Measurements from ENCODE around the gene FKBP7. TPM values are rescaled to one million over a fixed set of nuclear protein-coding genes. Genes with fewer than 3 reads are reported as not detected.

Gene FKBP7
- total RNA-seq, 2 experiments from 2014 or later, result 8.3 to 8.5 TPM

DNA sequence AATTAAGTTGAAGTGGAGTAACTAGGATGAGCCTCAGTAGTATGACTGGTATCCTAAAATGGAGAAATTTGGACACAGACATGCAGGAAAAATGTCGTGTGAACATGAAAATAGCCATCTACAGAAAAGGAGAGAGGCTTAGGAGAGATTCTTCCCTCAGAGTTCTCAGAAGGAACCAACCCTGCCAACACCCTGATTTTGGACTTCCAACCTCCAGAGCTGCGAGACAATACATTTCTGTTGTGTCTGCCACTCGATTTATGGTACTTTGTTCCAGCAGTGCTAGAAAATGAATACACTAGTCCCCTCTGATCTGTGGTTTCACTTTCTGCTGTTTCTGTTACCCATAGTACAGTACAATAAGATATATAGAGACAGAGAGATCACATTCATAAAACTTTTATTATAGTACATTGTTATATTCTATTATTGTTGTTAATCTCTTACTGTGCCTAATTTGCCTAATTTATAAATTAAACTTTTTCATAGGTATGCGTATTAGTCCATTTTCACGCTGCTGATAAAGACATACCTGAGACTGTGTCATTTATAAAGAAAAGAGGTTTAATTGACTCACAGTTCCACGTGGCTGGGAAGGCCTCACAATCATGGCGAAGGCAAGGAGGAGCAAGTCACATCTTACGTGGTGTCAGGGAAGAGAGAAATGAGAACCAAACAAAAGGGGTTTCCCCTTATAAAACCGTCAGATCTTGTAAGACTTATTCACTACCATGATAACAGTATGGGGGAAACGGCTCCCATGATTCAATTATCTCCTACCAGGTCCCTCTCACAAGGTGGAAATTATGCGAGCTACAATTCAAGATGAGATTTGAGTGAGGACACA lies 43.1 kb upstream of the FKBP7 start:
- intact Hi-C loops (cut with micrococcal nuclease; ENCODE audit: unreplicated experiment), result no loop called here
- H3K4me2 ChIP-seq (ENCODE audit: low read length), result no peak overlapping the region
- DNase-seq (ENCODE audit: low spot score), result no peak
- no peaks in the 10 kb centered on the region for H4K20me1 ChIP-seq (ENCODE audit: insufficient read depth, low read length)
- H3K9me3 ChIP-seq (ENCODE audit: low read length), result no peaks in the 10 kb centered on the region
- H3K9me2 ChIP-seq (ENCODE audit: insufficient read depth, low read length), result no peaks in the 10 kb centered on the region
- H3K4me1 ChIP-seq (ENCODE audit: insufficient read depth, low read length, poor library complexity, severe bottlenecking), result no peaks in the 10 kb centered on the region
- TF ChIP-seq CTCF (conservative IDR thresholded peaks at IDR 0.05; ENCODE audit: low read length), result no peak
- TF ChIP-seq EZH2phosphoT487 (IDR thresholded peaks at IDR 0.05; ENCODE audit: borderline replicate concordance, low read depth, low read length), result no peak
- H3K79me2 ChIP-seq (ENCODE audit: insufficient read depth, low read depth, low read length), result peaks cover 9% of the 10 kb centered on the region; the same call in 1 of the 2 replicates
- no peak overlapping the region for H3K4me3 ChIP-seq (ENCODE audit: low read depth, low read length, poor library complexity, severe bottlenecking)
- BruUV-seq (replicated peaks), result no TSS peak
- POLR2A ChIA-PET, result interaction anchor here (0.7 kb wide), 1 partner anchor 404 kb away, joined by 7 read pairs; no protein-coding TSS in a partner anchor
- H3K36me3 ChIP-seq (ENCODE audit: insufficient read depth, low read length), result no peaks in the 10 kb centered on the region
- CTCF ChIA-PET (ENCODE audit: unreplicated experiment), result no interaction called here
- no peak overlapping the region for H3K27ac ChIP-seq (ENCODE audit: low read depth, low read length, poor library complexity, severe bottlenecking)
- no peak overlapping the region for H2AFZ ChIP-seq (ENCODE audit: low read length)

GRCh38 chr2:178517496-178517895 lies 39.1 kb upstream of the FKBP7 start:
- CTCF ChIA-PET (ENCODE audit: unreplicated experiment), result no interaction called here
- H3K4me1 ChIP-seq (ENCODE audit: insufficient read depth, low read length, poor library complexity, severe bottlenecking), result no peaks in the 10 kb centered on the region

More at GRCh38 chr2:178517496-178517895, 39.1 kb upstream of the FKBP7 start:
- Histone ChIP-seq H3K36me3 (ENCODE audit: insufficient read depth, low read length) (peaks cover 4% of the 10 kb centered on the region; the same call in 1 of the 2 replicates), H3K79me2 (ENCODE audit: insufficient read depth, low read depth, low read length) (no peaks in the 10 kb centered on the region), H3K4me2 (ENCODE audit: low read length) (no peak overlapping the region), H4K20me1 (ENCODE audit: insufficient read depth, low read length) (no peaks in the 10 kb centered on the region), H3K9me2 (ENCODE audit: insufficient read depth, low read length) (no peaks in the 10 kb centered on the region), H2AFZ (ENCODE audit: low read length) (no peak overlapping the region), H3K9me3 (ENCODE audit: low read length) (no peaks in the 10 kb centered on the region), H3K4me3 (ENCODE audit: low read depth, low read length, poor library complexity, severe bottlenecking) (no peak overlapping the region), H3K27ac (ENCODE audit: low read depth, low read length, poor library complexity, severe bottlenecking) (no peak overlapping the region)
- BruUV-seq (replicated peaks), result no TSS peak
- POLR2A ChIA-PET, result interaction anchor here (1.5 to 1.6 kb wide), 2 partner anchors 9 to 11 kb away, joined by 5 to 6 read pairs; no protein-coding TSS in a partner anchor
- no peak for TF ChIP-seq EZH2phosphoT487 (IDR thresholded peaks at IDR 0.05; ENCODE audit: borderline replicate concordance, low read depth, low read length)
- no peak for TF ChIP-seq CTCF (conservative IDR thresholded peaks at IDR 0.05; ENCODE audit: low read length)
- intact Hi-C loops (cut with micrococcal nuclease; ENCODE audit: unreplicated experiment), result no loop called here
- no peak for DNase-seq (ENCODE audit: low spot score)

Measured in OCI-LY7 (cell line).